T-helper 17 cell (primary cell): ENCODE data around the gene ZNF121. TPM values are rescaled to one million over a fixed set of nuclear protein-coding genes. Genes with fewer than 3 reads are reported as not detected.
"Not testable (repeated sequence)": the region's sequence is repeated elsewhere in the genome, so short reads cannot be mapped to it uniquely, and the experiment has no call there.

ENCODE experiments used
- ATAC-seq: fragments of 150-1000 bp; cut with Tn5 transposase; 2 replicates; pipeline ENCODE4 v1.10.0; 2021; ENCODE audit warnings: mild to moderate bottlenecking, moderate library complexity
- DNase-seq, 3 donors: peaks; one replicate each; pipeline versions ENCODE4 v3.0.0 to v3.0.0-alpha.2; 2020 to 2021
- H3K9me3 ChIP-seq: one replicate; pipeline ENCODE4 v1.7.0; 2013; ENCODE audit warnings: low read length, mild to moderate bottlenecking; ENCODE audit not compliant: control insufficient read depth, poor library complexity, severe bottlenecking
- H3K27ac Mint-ChIP-seq: one replicate; pipeline ENCODE4 v1.8.0; 2022; ENCODE audit warnings: mild to moderate bottlenecking, moderate library complexity, mixed read lengths
- H3K27me3 Mint-ChIP-seq: one replicate; pipeline ENCODE4 v1.8.0; 2022; ENCODE audit warnings: mixed read lengths
- H3K36me3 Mint-ChIP-seq: one replicate; pipeline ENCODE4 v1.8.0; 2022; ENCODE audit warnings: low read depth, mixed read lengths
- H3K4me1 Mint-ChIP-seq: one replicate; pipeline ENCODE4 v1.8.0; 2022; ENCODE audit warnings: mild to moderate bottlenecking, mixed read lengths
- H3K4me3 Mint-ChIP-seq: one replicate; pipeline ENCODE4 v1.8.0; 2022; ENCODE audit warnings: mild to moderate bottlenecking, moderate library complexity, mixed read lengths
- total RNA-seq, 4 donors: library from RNA in 2 of 4; stranded (reverse) in 2 of 4; gene quantifications; one replicate each; pipeline ENCODE4 v1.2.3 and lab custom pipeline; 2022 to 2026

The ZNF121 gene
- total RNA-seq, result 10 to 100 TPM; 32.9 to 36.6 TPM
- 75.5 to 187 reads per million in 2 donors for total RNA-seq (lab: John Stamatoyannopoulos, UW)

GRCh38 chr19:9584073-9584833 lies at the start of gene ZNF121:
ZNF121 (minus strand) TSS chr19:9584504; CDS start chr19:9568097, 16,407 bp downstream.
- ATAC-seq (peak; percentile 80), DNase-seq (peak; percentile 54 to 65 (median 61))
- Mint-ChIP-seq H3K27me3 (peaks cover 11% of the 10 kb centered on the region), H3K36me3 (peaks cover 8% of the 10 kb centered on the region), H3K4me1 (peaks cover 14% of the 10 kb centered on the region), H3K4me3 (peak within 1 kb of the TSS; percentile 93), H3K27ac (peak within 1 kb of the TSS; percentile 97)
- H3K9me3 ChIP-seq, result no peaks in the 10 kb centered on the region

GRCh38 chr19:9627856-9628255 lies 43.6 kb upstream of the ZNF121 start:
- DNase-seq, result no peak
- no peaks in the 10 kb centered on the region for H3K9me3 ChIP-seq
- no peak for ATAC-seq
- Mint-ChIP-seq H3K27me3 (no peaks in the 10 kb centered on the region), H3K4me1 (peaks cover 8% of the 10 kb centered on the region), H3K4me3 (no peak overlapping the region), H3K27ac (peak overlapping the region; percentile 6), H3K36me3 (peaks cover 9% of the 10 kb centered on the region)

GRCh38 chr19:9622531-9622930 lies 38.2 kb upstream of the ZNF121 start:
- no peaks in the 10 kb centered on the region for H3K9me3 ChIP-seq
- H3K4me3 Mint-ChIP-seq, result peak overlapping the region; percentile 46
- H3K27ac Mint-ChIP-seq, result no peak overlapping the region
- peaks cover 25% of the 10 kb centered on the region for H3K4me1 Mint-ChIP-seq
- no peaks in the 10 kb centered on the region for H3K27me3 Mint-ChIP-seq
- ATAC-seq, result no peak
- H3K36me3 Mint-ChIP-seq, result peaks cover 7% of the 10 kb centered on the region
- no peak for DNase-seq

GRCh38 chr19:9621156-9622037 lies 37.1 kb upstream of the ZNF121 start, which contains the start of gene ZNF561:
ZNF561 (minus strand) TSS chr19:9621232; CDS start chr19:9619456, 1,776 bp downstream.
- Mint-ChIP-seq H3K4me1 (peaks cover 25% of the 10 kb centered on the region), H3K27me3 (no peaks in the 10 kb centered on the region), H3K4me3 (peak within 1 kb of the TSS; percentile 97), H3K36me3 (peaks cover 7% of the 10 kb centered on the region), H3K27ac (peak within 1 kb of the TSS; percentile 98)
- DNase-seq (peak; percentile 75 to 80 (median 79)), ATAC-seq (peak; percentile 94)
- H3K9me3 ChIP-seq, result no peaks in the 10 kb centered on the region

GRCh38 chr19:9620842-9621155 lies 36.5 kb upstream of the ZNF121 start:
- no peak for DNase-seq
- H3K27me3 Mint-ChIP-seq, result no peaks in the 10 kb centered on the region
- no peak for ATAC-seq
- H3K36me3 Mint-ChIP-seq, result peaks cover 5% of the 10 kb centered on the region
- H3K4me1 Mint-ChIP-seq, result peaks cover 23% of the 10 kb centered on the region
- no peaks in the 10 kb centered on the region for H3K9me3 ChIP-seq
- peak overlapping the region; percentile 97 for H3K4me3 Mint-ChIP-seq
- peak overlapping the region; percentile 98 for H3K27ac Mint-ChIP-seq

- Mint-ChIP-seq H3K36me3 (peaks cover 6% of the 10 kb centered on the region), H3K4me3 (no peak overlapping the region), H3K27me3 (no peaks in the 10 kb centered on the region), H3K27ac (no peak overlapping the region), H3K4me1 (peaks cover 7% of the 10 kb centered on the region)
- peaks cover 8% of the 10 kb centered on the region for H3K9me3 ChIP-seq
- DNase-seq, result no peak
- ATAC-seq, result no peak
These were observed 31.5 kb upstream of the ZNF121 start for GRCh38 chr19:9615844-9616243.

GRCh38 chr19:9610484-9611113 lies 26.3 kb upstream of the ZNF121 start:
- ATAC-seq, result no peak
- Mint-ChIP-seq H3K36me3 (peaks cover 4% of the 10 kb centered on the region), H3K4me3 (no peak overlapping the region), H3K4me1 (no peaks in the 10 kb centered on the region), H3K27ac (no peak overlapping the region), H3K27me3 (no peaks in the 10 kb centered on the region)
- peaks cover 22% of the 10 kb centered on the region for H3K9me3 ChIP-seq
- no peak for DNase-seq

GRCh38 chr19:9608912-9609311 lies 24.6 kb upstream of the ZNF121 start:
- no peaks in the 10 kb centered on the region for H3K27me3 Mint-ChIP-seq
- no peak overlapping the region for H3K4me3 Mint-ChIP-seq
- DNase-seq (no peak), ATAC-seq (no peak)
- peaks cover 22% of the 10 kb centered on the region for H3K9me3 ChIP-seq
- peaks cover 2% of the 10 kb centered on the region for H3K36me3 Mint-ChIP-seq
- no peaks in the 10 kb centered on the region for H3K4me1 Mint-ChIP-seq
- H3K27ac Mint-ChIP-seq, result no peak overlapping the region

- Mint-ChIP-seq H3K4me3 (no peak overlapping the region), H3K27me3 (peaks cover 18% of the 10 kb centered on the region), H3K4me1 (no peaks in the 10 kb centered on the region), H3K27ac (no peak overlapping the region), H3K36me3 (no peaks in the 10 kb centered on the region)
- DNase-seq (no peak), ATAC-seq (no peak)
- peaks cover 7% of the 10 kb centered on the region for H3K9me3 ChIP-seq
These were observed 12.7 kb upstream of the ZNF121 start for GRCh38 chr19:9597027-9597426.

GRCh38 chr19:9586764-9587163 lies 2.5 kb upstream of the ZNF121 start:
- no peaks in the 10 kb centered on the region for H3K9me3 ChIP-seq
- peaks cover 6% of the 10 kb centered on the region for H3K36me3 Mint-ChIP-seq
- peaks cover 10% of the 10 kb centered on the region for H3K4me1 Mint-ChIP-seq
- H3K4me3 Mint-ChIP-seq, result peak overlapping the region; percentile 73
- H3K27ac Mint-ChIP-seq, result no peak overlapping the region
- peak; percentile 31 to 68 (median 52) for DNase-seq
- ATAC-seq, result peak; percentile 76
- H3K27me3 Mint-ChIP-seq, result peaks cover 33% of the 10 kb centered on the region

GRCh38 chr19:9582081-9582725 lies 2.1 kb downstream of the ZNF121 start:
- Mint-ChIP-seq H3K36me3 (peaks cover 12% of the 10 kb centered on the region), H3K4me3 (peak overlapping the region; percentile 81), H3K4me1 (peaks cover 14% of the 10 kb centered on the region)
- not testable (repeated sequence) for H3K27me3 Mint-ChIP-seq, H3K9me3 ChIP-seq, DNase-seq, ATAC-seq, H3K27ac Mint-ChIP-seq

GRCh38 chr19:9580728-9581127 lies 3.6 kb downstream of the ZNF121 start:
- Mint-ChIP-seq H3K27me3 (no peaks in the 10 kb centered on the region), H3K27ac (peak overlapping the region; percentile 66), H3K36me3 (peaks cover 10% of the 10 kb centered on the region), H3K4me1 (peaks cover 10% of the 10 kb centered on the region), H3K4me3 (no peak overlapping the region)
- DNase-seq (no peak), ATAC-seq (no peak)
- H3K9me3 ChIP-seq, result no peaks in the 10 kb centered on the region
